Ovary (tissue), 10 donors: Measurements from ENCODE around the gene HAL. TPM values are rescaled to one million over a fixed set of nuclear protein-coding genes. Genes with fewer than 3 reads are reported as not detected.

Experiments used
- DNase-seq, 5 donors: peaks; one replicate each; pipeline ENCODE4 v3.0.0-alpha.2; 2019 to 2020
- H3K27ac ChIP-seq, 2 donors: fragments of 200-600 bp; one replicate each; pipeline versions ENCODE4 v1.5.1 to v1.8.0; 2019 to 2022
- H3K27me3 ChIP-seq: fragments of 200-600 bp; one replicate; pipeline ENCODE4 v1.8.0; 2022
- H3K36me3 ChIP-seq: fragments of 200-600 bp; sonication (generic); one replicate; pipeline ENCODE4 v1.5.1; 2019
- H3K4me1 ChIP-seq: one replicate; pipeline ENCODE4 v1.8.1; 2013; ENCODE audit warnings: mild to moderate bottlenecking, moderate library complexity; ENCODE audit not compliant: insufficient read depth
- H3K4me3 ChIP-seq: fragments of 200-600 bp; sonication (generic); one replicate; pipeline ENCODE4 v1.5.1; 2017
- H3K9me3 ChIP-seq, 2 donors: fragments of 200-600 bp in 1 of 2; sonication (generic) in 1 of 2; one replicate each; pipeline versions ENCODE4 v1.5.1 to v1.8.1; 2013 to 2019; ENCODE audit warnings: mild to moderate bottlenecking in 1 of 2, moderate library complexity in 1 of 2
- CTCF ChIP-seq, 3 donors: fragments of 450-650 bp in 2 of 3; fragments of 200-600 bp in 1 of 3; IDR thresholded peaks; one replicate each; pipeline versions ENCODE4 v1.5.1 to v1.8.0; 2016 to 2022; ENCODE audit warnings: antibody characterized with exemption in 3 of 3, mild to moderate bottlenecking in 1 of 3
- EP300 ChIP-seq: sonication (generic); formaldehyde crosslinking; IDR thresholded peaks from one replicate; pipeline ENCODE4 v1.6.1; 2017; ENCODE audit warnings: antibody characterized with exemption
- POLR2A ChIP-seq: fragments of 450-650 bp; IDR thresholded peaks from one replicate; pipeline ENCODE4 v1.6.1; 2017; ENCODE audit warnings: antibody characterized with exemption, mild to moderate bottlenecking, moderate library complexity
- WGBS, 3 donors: extraction: QIAGEN DNeasy Blood & Tissue Kit in 1 of 3; methylation state at CpG; one replicate each; pipeline versions ENCODE4 v1.1.5 to v1.1.7; 2013 to 2017; 5-methylcytosine and 5-hydroxymethylcytosine counted together
- intact Hi-C, 4 donors: fragments of 100-400 bp; cut with DNase I; formaldehyde crosslinking; loops; one replicate each; pipeline versions ENCODE4 v1.11.0 to v1.15.1; 2022 to 2023
- long read RNA-seq, 3 donors: library from polyadenylated mRNA in 2 of 3; unstranded in 2 of 3; transcript quantifications; one replicate each; pipeline ENCODE4 v2.0.0 and lab custom pipeline, GENCODE V29; 2021 to 2026
- polyA plus RNA-seq, 2 donors: library from polyadenylated mRNA; stranded (reverse); fragments of 200-250 nt in 1 of 2; fragments of 350-450 nt in 1 of 2; fragmentation: Illumina TruSeq in 1 of 2; extraction: RNeasy Lipid Tissue Mini Kit (QIAGEN cat#74804) in 1 of 2; gene quantifications; one replicate each; pipeline ENCODE4 v1.2.3, GENCODE V29; 2013 to 2014
- total RNA-seq, 7 donors: library from RNA; depleted of rRNA in 2 of 7; stranded (reverse); fragments of >200 nt in 2 of 7; fragmentation: NEBNext Ultra II Directional in 3 of 7; extraction: Animal tissue kit (Norgen Biotek cat#: 25700) in 3 of 7; gene quantifications; one replicate each; pipeline versions ENCODE4 v1.1.0 to v1.2.4, GENCODE V29; 2016 to 2023
- donor health status: DM: no; HTN: no; CAD: no; lungs with moderate emphysema.
- donor health status: DM: no; HTN: no; CAD: no.
- donor health status: Bipolar disorder and iron deficiency.
- donor health status: DM: yes; HTN: yes; CAD: no.
- donor health status: DM: no; HTN: no; CAD: no.
- donor health status: DM: yes; HTN: yes; CAD: no.

Gene HAL
- total RNA-seq (1 to 10 TPM in 1 of 7 donors, under 1 TPM in 6; 0.23 to 2.9 (median 0.64) TPM), polyA plus RNA-seq (1 to 10 TPM in 1 of 2 donors, under 1 TPM in 1; 0.08 to 1.8 TPM)
- long read RNA-seq, donor 1: 0 reads
- long read RNA-seq, donor 2: 0 reads
- long read RNA-seq, donor 3: 0 reads

GRCh38 chr12:95996034-95996658 lies at the start of gene HAL:
Gene HAL (minus strand): TSS chr12:95996344. CDS start chr12:95995910, 434 bp downstream.
- Histone ChIP-seq H3K9me3 (no peaks in the 10 kb centered on the region), H3K4me1 (no peaks in the 10 kb centered on the region), H3K27ac (no peak within 1 kb of the TSS), H3K36me3 (no peaks in the 10 kb centered on the region), H3K27me3 (no peaks in the 10 kb centered on the region), H3K4me3 (no peak within 1 kb of the TSS)
- no peak for DNase-seq
- TF ChIP-seq EP300: no peak
- TF ChIP-seq POLR2A: no peak
- 73 to 81% (median 78%) methylated on average over 7 of the region's 7 CpGs for WGBS, 3 donors
- intact Hi-C loops: loop anchor here in 1 of 4 donors (10.0 kb wide), 1 partner anchor 411 kb away; no protein-coding TSS in a partner anchor

GRCh38 chr12:96045566-96045965 lies 49.4 kb upstream of the HAL start:
- Histone ChIP-seq H3K4me1 (no peaks in the 10 kb centered on the region), H3K9me3 (no peaks in the 10 kb centered on the region), H3K4me3 (no peak overlapping the region), H3K27ac (no peak overlapping the region), H3K27me3 (no peaks in the 10 kb centered on the region), H3K36me3 (no peaks in the 10 kb centered on the region)
- no peak for DNase-seq
- intact Hi-C loops: no loop called here
- WGBS, 3 donors: 65 to 71% (median 69%) methylated on average over 7 of the region's 7 CpGs
- TF ChIP-seq EP300 (no peak), CTCF (IDR thresholded peaks at IDR 0.05) (no peak), POLR2A (no peak)

GRCh38 chr12:96044943-96045290 lies 48.8 kb upstream of the HAL start:
- no peak for DNase-seq
- H3K36me3 ChIP-seq: no peaks in the 10 kb centered on the region
- H3K27me3 ChIP-seq: no peaks in the 10 kb centered on the region
- intact Hi-C loops: no loop called here
- WGBS, 3 donors: 92 to 100% (median 96%) methylated on average over 2 of the region's 2 CpGs
- H3K4me3 ChIP-seq: no peak overlapping the region
- no peak overlapping the region for H3K27ac ChIP-seq
- TF ChIP-seq POLR2A: no peak
- no peaks in the 10 kb centered on the region for H3K4me1 ChIP-seq
- no peaks in the 10 kb centered on the region for H3K9me3 ChIP-seq

- Histone ChIP-seq H3K9me3 (no peaks in the 10 kb centered on the region), H3K27me3 (no peaks in the 10 kb centered on the region), H3K4me3 (no peak overlapping the region), H3K4me1 (no peaks in the 10 kb centered on the region), H3K36me3 (no peaks in the 10 kb centered on the region), H3K27ac (no peak overlapping the region)
- DNase-seq: no peak
- TF ChIP-seq POLR2A (no peak), EP300 (no peak), CTCF (IDR thresholded peaks at IDR 0.05) (no peak)
- 49 to 62% (median 59%) methylated on average over 10 of the region's 10 CpGs for WGBS, 3 donors
- intact Hi-C loops: no loop called here
Measured at GRCh38 chr12:96044017-96044942, 48.1 kb upstream of the HAL start.

GRCh38 chr12:96041181-96041580 lies 45.0 kb upstream of the HAL start:
- no peak for TF ChIP-seq CTCF (IDR thresholded peaks at IDR 0.05)
- no peak for TF ChIP-seq POLR2A
- TF ChIP-seq EP300: no peak
- no peak for DNase-seq
- H3K36me3 ChIP-seq: no peaks in the 10 kb centered on the region
- intact Hi-C loops: no loop called here
- WGBS, 3 donors: 87 to 90% (median 89%) methylated on average over 1 of the region's 1 CpG
- no peak overlapping the region for H3K27ac ChIP-seq
- H3K4me1 ChIP-seq: no peaks in the 10 kb centered on the region
- no peaks in the 10 kb centered on the region for H3K27me3 ChIP-seq
- H3K9me3 ChIP-seq: no peaks in the 10 kb centered on the region
- no peak overlapping the region for H3K4me3 ChIP-seq
